ENCODE data around the gene MFAP4. TPM values are rescaled to one million over a fixed set of nuclear protein-coding genes. Genes with fewer than 3 reads are reported as not detected.

Gene MFAP4
- total RNA-seq, 1 donor from 2014 or later, result 205 TPM

- no peaks in the 10 kb centered on the region for H3K27me3 ChIP-seq
- intact Hi-C loops (cut with DNase I), result no loop called here
- H3K27ac ChIP-seq, result no peak overlapping the region
- DNase-seq (ENCODE audit: extremely low spot score in 2 of 2), result no peak
- no peaks in the 10 kb centered on the region for H3K36me3 ChIP-seq
- TF ChIP-seq POLR2AphosphoS5 (IDR thresholded peaks at IDR 0.05; ENCODE audit: insufficient read depth in 1 of 2, low read depth in 1 of 2) (no peak), POLR2A (IDR thresholded peaks at IDR 0.05) (no peak), CTCF (IDR thresholded peaks at IDR 0.05) (no peak)
- H3K9me3 ChIP-seq, result no peaks in the 10 kb centered on the region
- H3K4me3 ChIP-seq, result no peak overlapping the region
- peaks cover 19% of the 10 kb centered on the region for H3K4me1 ChIP-seq
These were observed 18.1 kb upstream of the MFAP4 start for GRCh38 chr17:19405114-19405513.

- TF ChIP-seq POLR2AphosphoS5 (IDR thresholded peaks at IDR 0.05; ENCODE audit: insufficient read depth in 1 of 2, low read depth in 1 of 2) (no peak), POLR2A (IDR thresholded peaks at IDR 0.05) (no peak), CTCF (IDR thresholded peaks at IDR 0.05) (no peak)
- Histone ChIP-seq H3K27me3 (no peaks in the 10 kb centered on the region), H3K9me3 (no peaks in the 10 kb centered on the region), H3K27ac (no peak overlapping the region), H3K4me1 (peaks cover 19% of the 10 kb centered on the region), H3K4me3 (no peak overlapping the region), H3K36me3 (no peaks in the 10 kb centered on the region)
- intact Hi-C loops (cut with DNase I), result no loop called here
- DNase-seq (ENCODE audit: extremely low spot score in 2 of 2), result no peak
These were observed 17.3 kb upstream of the MFAP4 start for GRCh38 chr17:19404264-19404663.

GRCh38 chr17:19403021-19403420 lies 16.0 kb upstream of the MFAP4 start:
- no peaks in the 10 kb centered on the region for H3K9me3 ChIP-seq
- TF ChIP-seq CTCF (IDR thresholded peaks at IDR 0.05) (no peak), POLR2AphosphoS5 (IDR thresholded peaks at IDR 0.05; ENCODE audit: insufficient read depth in 1 of 2, low read depth in 1 of 2) (no peak), POLR2A (IDR thresholded peaks at IDR 0.05) (no peak)
- H3K27me3 ChIP-seq, result no peaks in the 10 kb centered on the region
- intact Hi-C loops (cut with DNase I), result no loop called here
- H3K4me3 ChIP-seq, result no peak overlapping the region
- DNase-seq (ENCODE audit: extremely low spot score in 2 of 2), result no peak
- H3K4me1 ChIP-seq, result peaks cover 31% of the 10 kb centered on the region
- no peaks in the 10 kb centered on the region for H3K36me3 ChIP-seq
- no peak overlapping the region for H3K27ac ChIP-seq

- H3K27me3 ChIP-seq, result no peaks in the 10 kb centered on the region
- no peak for DNase-seq (ENCODE audit: extremely low spot score in 2 of 2)
- intact Hi-C loops (cut with DNase I), result no loop called here
- no peaks in the 10 kb centered on the region for H3K36me3 ChIP-seq
- peaks cover 40% of the 10 kb centered on the region for H3K4me1 ChIP-seq
- TF ChIP-seq POLR2AphosphoS5 (IDR thresholded peaks at IDR 0.05; ENCODE audit: insufficient read depth in 1 of 2, low read depth in 1 of 2) (peak in 1 of 2 donors; percentile 17), POLR2A (IDR thresholded peaks at IDR 0.05) (no peak)
- H3K4me3 ChIP-seq, result no peak overlapping the region
- no peaks in the 10 kb centered on the region for H3K9me3 ChIP-seq
- H3K27ac ChIP-seq, result peak overlapping the region; percentile 50
These were observed 15.2 kb upstream of the MFAP4 start for GRCh38 chr17:19402171-19402570.

GRCh38 chr17:19401321-19402010 lies 14.5 kb upstream of the MFAP4 start:
- peaks cover 40% of the 10 kb centered on the region for H3K4me1 ChIP-seq
- H3K27me3 ChIP-seq, result no peaks in the 10 kb centered on the region
- H3K27ac ChIP-seq, result peak overlapping the region; percentile 50
- intact Hi-C loops (cut with DNase I), result no loop called here
- no peaks in the 10 kb centered on the region for H3K36me3 ChIP-seq
- TF ChIP-seq POLR2AphosphoS5 (IDR thresholded peaks at IDR 0.05; ENCODE audit: insufficient read depth in 1 of 2, low read depth in 1 of 2), result no peak
- no peak for TF ChIP-seq CTCF (IDR thresholded peaks at IDR 0.05)
- no peak for TF ChIP-seq POLR2A (IDR thresholded peaks at IDR 0.05)
- H3K4me3 ChIP-seq, result no peak overlapping the region
- H3K9me3 ChIP-seq, result no peaks in the 10 kb centered on the region
- peak in 1 of 2 donors; percentile 96 for DNase-seq (ENCODE audit: extremely low spot score in 2 of 2)

Data from vagina (tissue), 2 donors.